ENCODE results near the gene PITPNM3.

Gene PITPNM3

DNA sequence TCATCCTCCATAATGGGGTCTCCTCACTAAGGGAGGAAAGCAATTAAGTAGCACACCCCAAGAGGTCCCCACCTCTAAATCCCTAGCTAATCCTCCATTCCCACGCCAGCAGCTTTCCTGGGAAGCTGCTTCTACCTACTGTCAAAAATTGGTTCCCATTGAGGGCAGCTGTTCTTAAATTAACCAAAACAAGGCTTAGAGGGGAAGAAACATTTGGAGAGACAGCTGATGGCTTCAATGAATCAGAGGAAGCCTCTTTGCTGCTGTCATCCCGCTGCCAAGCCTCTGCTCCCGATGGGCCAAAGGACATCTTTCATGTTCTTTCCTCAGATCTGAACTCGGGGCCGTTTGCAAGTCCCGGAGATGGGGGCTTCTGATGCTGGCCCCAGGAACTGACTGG, 148.1 kb downstream of the PITPNM3 start:
- no peak for DNase-seq (ENCODE audit: low read depth)

GRCh38 chr17:6402258-6402657, 154.1 kb downstream of the PITPNM3 start:
- DNase-seq (ENCODE audit: low read depth): no peak
